GM12878 (cell line): ENCODE measurements around the gene SOCS4. TPM values are rescaled to one million over a fixed set of nuclear protein-coding genes. Genes with fewer than 3 reads are reported as not detected.

Experiments used
- ATF7 ChIP-seq: fragments of 450-650 bp; IDR thresholded peaks from 2 replicates; pipeline ENCODE4 v1.6.1; 2016; ENCODE audit warnings: low read depth, mild to moderate bottlenecking
- BCLAF1 ChIP-seq: fragments of 450-650 bp; IDR thresholded peaks from 2 replicates; pipeline ENCODE4 v1.6.1; 2017; ENCODE audit warnings: antibody characterized with exemption, mild to moderate bottlenecking, moderate library complexity
- CHD1 ChIP-seq: IDR thresholded peaks from 2 replicates; pipeline ENCODE4 v1.6.1; 2012; ENCODE audit warnings: low read depth, low read length, improper control_type of control experiment
- EED ChIP-seq: sonication (generic); IDR thresholded peaks from 2 replicates; pipeline ENCODE4 v1.6.1; 2016; ENCODE audit warnings: antibody characterized with exemption, low read depth
- GABPA ChIP-seq: IDR thresholded peaks from 2 replicates; pipeline ENCODE4 v1.6.1; 2014; ENCODE audit warnings: antibody characterized with exemption, low read depth, mild to moderate bottlenecking, inconsistent platforms
- IKZF1 ChIP-seq: fragments of 450-650 bp; conservative IDR thresholded peaks from 2 replicates; pipeline ENCODE4 v1.6.1; 2017; ENCODE audit warnings: antibody characterized with exemption, mild to moderate bottlenecking
- IKZF2 ChIP-seq, 2 experiments: fragments of 450-650 bp; IDR thresholded peaks; 2 replicates each; pipeline ENCODE4 v1.6.1; 2017; ENCODE audit warnings: mild to moderate bottlenecking in 2 of 2, moderate library complexity in 2 of 2
- NFYB ChIP-seq: IDR thresholded peaks from 2 replicates; pipeline ENCODE4 v1.6.1; 2011; ENCODE audit warnings: low read depth, mild to moderate bottlenecking, low read length, improper control_type of control experiment, moderate library complexity; ENCODE audit not compliant: insufficient read depth
- SIN3A ChIP-seq: IDR thresholded peaks from 2 replicates; pipeline ENCODE4 v1.6.1; 2012; ENCODE audit warnings: low read depth, low read length, improper control_type of control experiment
- SMARCA5 ChIP-seq: fragments of 450-650 bp; IDR thresholded peaks from 2 replicates; pipeline ENCODE4 v1.6.1; 2017; ENCODE audit warnings: mild to moderate bottlenecking
- SUPT20H ChIP-seq: IDR thresholded peaks from 2 replicates; pipeline ENCODE4 v1.6.1; 2011; ENCODE audit warnings: low read depth, mild to moderate bottlenecking, low read length, moderate library complexity, borderline replicate concordance; ENCODE audit not compliant: control insufficient read depth
- TAF1 ChIP-seq: IDR thresholded peaks from 2 replicates; pipeline ENCODE4 v1.6.1; 2011; ENCODE audit warnings: mild to moderate bottlenecking, low read depth, low read length, borderline replicate concordance
- ZNF592 ChIP-seq: fragments of 450-650 bp; IDR thresholded peaks from 2 replicates; pipeline ENCODE4 v1.6.1; 2017; ENCODE audit warnings: mild to moderate bottlenecking, moderate library complexity
- polyA plus RNA-seq, 11 experiments: library from polyadenylated mRNA; depleted of rRNA in 4 of 11; unstranded in 6 of 11; stranded (reverse) in 5 of 11; fragments of >200 nt; fragmentation: Nextera tagmentation in 4 of 11; fragmentation: Illumina TruSeq in 1 of 11; extraction: Ambion mirVana in 4 of 11; extraction: Trizol in 1 of 11; gene quantifications; 1 replicate in 1 of 11; 2 replicates in 10 of 11; pipeline versions ENCODE4 v1.2.1 to v1.2.3, GENCODE V29; 2011 to 2016; ENCODE audit warnings: inconsistent platforms in 2 of 11, missing spikeins in 2 of 11, low read depth in 1 of 11
- total RNA-seq, 4 experiments: library from RNA; depleted of rRNA in 3 of 4; stranded (reverse); fragments of >200 nt in 3 of 4; fragmentation: Illumina TruSeq in 1 of 4; extraction: Trizol in 1 of 4; gene quantifications; 2 replicates each; pipeline versions ENCODE4 v1.2.1 to v1.2.3, GENCODE V29; 2013 to 2021

SOCS4 gene
- total and polyA plus RNA-seq, 10 of the 15 experiments (the other 5 are each of a cell fraction or from before 2014, with no cell fraction given), result 5.7 to 31.5 (median 20.8) TPM

- TF ChIP-seq ZNF592 (no peak), BCLAF1 (no peak), ATF7 (0 out of 2 replicates have a peak, but pooled peaks have one; percentile 32), IKZF1 (no peak; the same call in 1 of the 2 replicates), NFYB (no peak), CHD1 (no peak), SUPT20H (no peak), TAF1 (no peak), IKZF2 (IDR thresholded peaks at IDR 0.05) (peak; percentile 11 to 36; a peak in 2 of 4 replicates), SIN3A (no peak), EED (peak; percentile 4; the same call in 1 of the 2 replicates), SMARCA5 (no peak), GABPA (no peak)
Measured at GRCh38 chr14:55098561-55098898, 71.5 kb downstream of the SOCS4 start (continued).

Other genes with a start within 250 kb of the SOCS4 start
- 35.9 and 39.5 TPM in 2 replicates for gene GCH1, start 124.4 kb upstream of the SOCS4 start, total RNA-seq (2014; rRNA removed)
- 27.0 and 27.9 TPM in 2 replicates for gene GCH1, start 124.4 kb upstream of the SOCS4 start, total RNA-seq (2014; rRNA removed; fragmentation: Illumina TruSeq; extraction: Trizol)
- gene GCH1, start 124.4 kb upstream of the SOCS4 start, total RNA-seq (2021), result 36.8 and 39.1 TPM in 2 replicates
- gene GCH1, start 124.4 kb upstream of the SOCS4 start, polyA plus RNA-seq (2011; rRNA removed), result 31.9 and 40.1 TPM in 2 replicates
- gene GCH1, start 124.4 kb upstream of the SOCS4 start, polyA plus RNA-seq (2014; fragmentation: Illumina TruSeq; extraction: Trizol), result 32.9 and 44.4 TPM in 2 replicates
- gene GCH1, start 124.4 kb upstream of the SOCS4 start, polyA plus RNA-seq (2014; fragmentation: Nextera tagmentation; extraction: Ambion mirVana), result 10 to 100 TPM; 25.1 to 26.0 TPM
- 32.4 and 34.6 TPM in 2 replicates for gene GCH1, start 124.4 kb upstream of the SOCS4 start, polyA plus RNA-seq (2014; rRNA removed)
- 10 to 100 TPM; 36.9 to 37.0 TPM for gene GCH1, start 124.4 kb upstream of the SOCS4 start, polyA plus RNA-seq (2016; fragmentation: Nextera tagmentation; extraction: Ambion mirVana)
- 21.9 and 25.7 TPM in 2 replicates for gene WDHD1, start 137 bp upstream of the SOCS4 start, total RNA-seq (2014; rRNA removed)
- gene WDHD1, start 137 bp upstream of the SOCS4 start, total RNA-seq (2014; rRNA removed; fragmentation: Illumina TruSeq; extraction: Trizol), result 32.7 and 33.5 TPM in 2 replicates
- 37.9 and 38.7 TPM in 2 replicates for gene WDHD1, start 137 bp upstream of the SOCS4 start, total RNA-seq (2021)
- gene WDHD1, start 137 bp upstream of the SOCS4 start, polyA plus RNA-seq (2011; rRNA removed), result 34.2 and 57.1 TPM in 2 replicates
- 31.8 and 32.9 TPM in 2 replicates for gene WDHD1, start 137 bp upstream of the SOCS4 start, polyA plus RNA-seq (2014; fragmentation: Illumina TruSeq; extraction: Trizol)
- gene WDHD1, start 137 bp upstream of the SOCS4 start, polyA plus RNA-seq (2014; fragmentation: Nextera tagmentation; extraction: Ambion mirVana), result 10 to 100 TPM; 11.3 to 14.8 TPM
- 14.8 and 17.8 TPM in 2 replicates for gene WDHD1, start 137 bp upstream of the SOCS4 start, polyA plus RNA-seq (2014; rRNA removed)
- 10 to 100 TPM; 46.3 to 50.5 TPM for gene WDHD1, start 137 bp upstream of the SOCS4 start, polyA plus RNA-seq (2016; fragmentation: Nextera tagmentation; extraction: Ambion mirVana)
- 37.7 and 44.6 TPM in 2 replicates for gene MAPK1IP1L, start 24.4 kb downstream of the SOCS4 start, total RNA-seq (2014; rRNA removed)
- 48.9 and 50.4 TPM in 2 replicates for gene MAPK1IP1L, start 24.4 kb downstream of the SOCS4 start, total RNA-seq (2014; rRNA removed; fragmentation: Illumina TruSeq; extraction: Trizol)
- 101 and 105 TPM in 2 replicates for gene MAPK1IP1L, start 24.4 kb downstream of the SOCS4 start, total RNA-seq (2021)
- 52.8 and 80.1 TPM in 2 replicates for gene MAPK1IP1L, start 24.4 kb downstream of the SOCS4 start, polyA plus RNA-seq (2011; rRNA removed)
- gene MAPK1IP1L, start 24.4 kb downstream of the SOCS4 start, polyA plus RNA-seq (2014; fragmentation: Illumina TruSeq; extraction: Trizol), result 68.5 and 90.1 TPM in 2 replicates
- 10 to 100 TPM; 55.7 to 66.0 TPM for gene MAPK1IP1L, start 24.4 kb downstream of the SOCS4 start, polyA plus RNA-seq (2014; fragmentation: Nextera tagmentation; extraction: Ambion mirVana)
- 54.2 and 58.1 TPM in 2 replicates for gene MAPK1IP1L, start 24.4 kb downstream of the SOCS4 start, polyA plus RNA-seq (2014; rRNA removed)
- 100 to 1,000 TPM; 107 to 117 TPM for gene MAPK1IP1L, start 24.4 kb downstream of the SOCS4 start, polyA plus RNA-seq (2016; fragmentation: Nextera tagmentation; extraction: Ambion mirVana)
- gene LGALS3, start 102.0 kb downstream of the SOCS4 start, total RNA-seq (2014; rRNA removed), result 23.1 and 25.6 TPM in 2 replicates
- 12.0 and 12.3 TPM in 2 replicates for gene LGALS3, start 102.0 kb downstream of the SOCS4 start, total RNA-seq (2014; rRNA removed; fragmentation: Illumina TruSeq; extraction: Trizol)
- 13.6 and 16.1 TPM in 2 replicates for gene LGALS3, start 102.0 kb downstream of the SOCS4 start, total RNA-seq (2021)
- gene LGALS3, start 102.0 kb downstream of the SOCS4 start, polyA plus RNA-seq (2011; rRNA removed), result 34.2 and 45.4 TPM in 2 replicates
- gene LGALS3, start 102.0 kb downstream of the SOCS4 start, polyA plus RNA-seq (2014; fragmentation: Illumina TruSeq; extraction: Trizol), result 7.7 and 8.6 TPM in 2 replicates
- 1 to 10 TPM; 1.5 to 6.4 TPM for gene LGALS3, start 102.0 kb downstream of the SOCS4 start, polyA plus RNA-seq (2014; fragmentation: Nextera tagmentation; extraction: Ambion mirVana)
- gene LGALS3, start 102.0 kb downstream of the SOCS4 start, polyA plus RNA-seq (2014; rRNA removed), result 21.3 and 28.6 TPM in 2 replicates
- 10 to 100 TPM; 28.2 to 30.6 TPM for gene LGALS3, start 102.0 kb downstream of the SOCS4 start, polyA plus RNA-seq (2016; fragmentation: Nextera tagmentation; extraction: Ambion mirVana)
- gene DLGAP5, start 164.3 kb downstream of the SOCS4 start, total RNA-seq (2014; rRNA removed), result 50.3 and 66.0 TPM in 2 replicates
- gene DLGAP5, start 164.3 kb downstream of the SOCS4 start, total RNA-seq (2014; rRNA removed; fragmentation: Illumina TruSeq; extraction: Trizol), result 106 TPM in 2 replicates
- gene DLGAP5, start 164.3 kb downstream of the SOCS4 start, total RNA-seq (2021), result 66.8 and 72.0 TPM in 2 replicates
- gene DLGAP5, start 164.3 kb downstream of the SOCS4 start, polyA plus RNA-seq (2011; rRNA removed), result 63.8 and 118 TPM in 2 replicates
- 94.4 and 112 TPM in 2 replicates for gene DLGAP5, start 164.3 kb downstream of the SOCS4 start, polyA plus RNA-seq (2014; fragmentation: Illumina TruSeq; extraction: Trizol)
- gene DLGAP5, start 164.3 kb downstream of the SOCS4 start, polyA plus RNA-seq (2014; fragmentation: Nextera tagmentation; extraction: Ambion mirVana), result 10 to 100 TPM; 57.9 to 68.4 TPM
- gene DLGAP5, start 164.3 kb downstream of the SOCS4 start, polyA plus RNA-seq (2014; rRNA removed), result 34.1 and 40.9 TPM in 2 replicates
- gene DLGAP5, start 164.3 kb downstream of the SOCS4 start, polyA plus RNA-seq (2016; fragmentation: Nextera tagmentation; extraction: Ambion mirVana), result 100 to 1,000 TPM in 1 of 2 experiments, 10 to 100 TPM in 1; 94.7 to 106 TPM
- gene FBXO34, start 244.2 kb downstream of the SOCS4 start, total RNA-seq (2014; rRNA removed), result 17.6 and 20.2 TPM in 2 replicates
- gene FBXO34, start 244.2 kb downstream of the SOCS4 start, total RNA-seq (2014; rRNA removed; fragmentation: Illumina TruSeq; extraction: Trizol), result 19.4 and 20.0 TPM in 2 replicates
- gene FBXO34, start 244.2 kb downstream of the SOCS4 start, total RNA-seq (2021), result 18.3 and 19.5 TPM in 2 replicates
- gene FBXO34, start 244.2 kb downstream of the SOCS4 start, polyA plus RNA-seq (2011; rRNA removed), result 22.8 and 30.9 TPM in 2 replicates
- gene FBXO34, start 244.2 kb downstream of the SOCS4 start, polyA plus RNA-seq (2014; fragmentation: Illumina TruSeq; extraction: Trizol), result 16.2 and 20.2 TPM in 2 replicates
- 1 to 10 TPM; 5.6 to 6.8 TPM for gene FBXO34, start 244.2 kb downstream of the SOCS4 start, polyA plus RNA-seq (2014; fragmentation: Nextera tagmentation; extraction: Ambion mirVana)
- gene FBXO34, start 244.2 kb downstream of the SOCS4 start, polyA plus RNA-seq (2014; rRNA removed), result 13.1 and 13.9 TPM in 2 replicates
- gene FBXO34, start 244.2 kb downstream of the SOCS4 start, polyA plus RNA-seq (2016; fragmentation: Nextera tagmentation; extraction: Ambion mirVana), result 10 to 100 TPM; 17.6 to 20.0 TPM